GM18519 (cell line): ENCODE data around the gene RETREG1.

Experiments used
- ATAC-seq: cut with Tn5 transposase; IDR thresholded peaks from one replicate; pipeline ENCODE4 v1.9.1; 2021; ENCODE audit warnings: mild to moderate bottlenecking, moderate library complexity; ENCODE audit not compliant: unreplicated experiment, low FRiP score

RETREG1 gene

GRCh38 chr5:16534280-16534679 lies 82.5 kb downstream of the RETREG1 start:
- ATAC-seq = no peak

- no peak for ATAC-seq
These were observed 85.6 kb downstream of the RETREG1 start for GRCh38 chr5:16531063-16531648.

- no peak for ATAC-seq
These were observed 87.5 kb downstream of the RETREG1 start for GRCh38 chr5:16529306-16529705.

GRCh38 chr5:16528382-16529110 lies 88.3 kb downstream of the RETREG1 start:
- ATAC-seq = no peak

GRCh38 chr5:16525651-16526050 lies 91.1 kb downstream of the RETREG1 start:
- no peak for ATAC-seq

GRCh38 chr5:16524286-16524685 lies 92.5 kb downstream of the RETREG1 start:
- no peak for ATAC-seq

- no peak for ATAC-seq
These were observed 95.0 kb downstream of the RETREG1 start for GRCh38 chr5:16521521-16522483.

- ATAC-seq = no peak
These were observed 96.0 kb downstream of the RETREG1 start for GRCh38 chr5:16520841-16521240.

GRCh38 chr5:16519435-16519834 lies 97.4 kb downstream of the RETREG1 start:
- no peak for ATAC-seq

GRCh38 chr5:16518606-16519005 lies 98.2 kb downstream of the RETREG1 start:
- no peak for ATAC-seq

- ATAC-seq = no peak
These were observed 101.3 kb downstream of the RETREG1 start for GRCh38 chr5:16515532-16515931.

- no peak for ATAC-seq
These were observed 106.7 kb downstream of the RETREG1 start for GRCh38 chr5:16510098-16510497.

- ATAC-seq = no peak
These were observed 107.9 kb downstream of the RETREG1 start for GRCh38 chr5:16508730-16509531.

GRCh38 chr5:16507716-16508115 lies 109.1 kb downstream of the RETREG1 start:
- no peak for ATAC-seq

- ATAC-seq = no peak
These were observed 110.9 kb downstream of the RETREG1 start for GRCh38 chr5:16505904-16506303.

GRCh38 chr5:16505140-16505891 lies 111.5 kb downstream of the RETREG1 start:
- ATAC-seq = no peak

GRCh38 chr5:16504571-16504970 lies 112.2 kb downstream of the RETREG1 start:
- ATAC-seq = no peak

- no peak for ATAC-seq
These were observed 113.9 kb downstream of the RETREG1 start for GRCh38 chr5:16502866-16503265.

GRCh38 chr5:16500024-16500423 lies 116.8 kb downstream of the RETREG1 start:
- no peak for ATAC-seq

GRCh38 chr5:16497546-16497945 lies 119.3 kb downstream of the RETREG1 start:
- ATAC-seq = no peak
